GM10266 (cell line): ENCODE results near the gene LARP1B.
A peak's percentile ranks its signal among the peaks of the same experiment; 100 is the strongest.
"Not testable (repeated sequence)": the region's sequence is repeated elsewhere in the genome, so short reads cannot be mapped to it uniquely, and the experiment has no call there.

Source experiments
- DNase-seq: peaks from one replicate; pipeline ENCODE4 v3.0.0; 2012; ENCODE audit errors: extremely low spot score
- CTCF ChIP-seq: IDR thresholded peaks from 2 replicates; pipeline ENCODE4 v1.5.1; 2012; ENCODE audit warnings: mild to moderate bottlenecking, low read depth; ENCODE audit not compliant: control insufficient read depth, insufficient read depth; ENCODE audit errors: missing control alignments

LARP1B gene

DNA sequence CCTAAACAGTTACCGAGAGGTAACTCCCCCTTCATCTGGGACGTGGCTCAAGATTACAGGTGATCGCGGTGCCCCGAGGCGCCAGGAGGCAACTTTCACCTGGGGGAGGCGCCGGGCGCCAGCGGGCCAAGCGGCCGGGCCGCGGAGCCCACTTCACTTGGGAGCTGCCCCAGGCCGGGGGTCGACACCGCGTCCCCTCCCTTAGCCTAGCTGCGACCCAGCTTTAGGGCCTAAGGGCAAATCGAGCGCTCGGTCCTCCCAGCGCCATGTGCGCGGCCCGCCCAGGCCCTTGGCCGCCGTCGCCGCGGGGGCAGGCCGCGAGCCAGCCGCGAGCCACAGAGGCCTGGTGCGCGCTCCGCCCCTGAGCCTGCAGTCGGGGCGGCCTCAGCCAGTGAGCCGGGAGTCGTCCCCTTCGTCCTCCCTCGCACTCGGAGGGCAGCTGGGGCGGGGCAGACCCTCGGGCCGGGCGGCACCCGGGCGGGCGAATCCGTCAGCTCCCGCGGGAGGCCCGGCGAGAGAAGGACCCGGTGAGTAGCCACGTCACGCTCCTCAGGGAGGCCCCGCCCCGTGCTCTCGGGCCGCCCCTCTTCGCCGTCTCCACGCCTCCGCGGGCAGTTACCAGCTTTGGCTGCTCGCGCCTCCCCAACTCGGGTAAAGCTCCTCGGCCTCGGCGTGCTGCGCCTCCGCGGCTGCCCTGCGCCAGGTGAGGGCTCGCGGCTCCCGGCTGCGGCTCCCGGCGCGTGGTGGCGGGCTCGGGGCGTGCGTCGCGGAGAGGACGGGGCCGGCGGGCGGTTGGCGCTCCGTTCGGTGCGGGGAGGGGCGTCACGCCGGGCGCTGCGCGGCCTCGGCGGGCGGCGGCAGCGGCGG lies at the start of gene LARP1B:
TSS of gene LARP1B (plus strand) at position 614 of the 867 bp plus-strand sequence. CDS start 13,640 bp downstream, outside the sequence.
- peak; percentile 99 for DNase-seq
- no peak for TF ChIP-seq CTCF

DNA sequence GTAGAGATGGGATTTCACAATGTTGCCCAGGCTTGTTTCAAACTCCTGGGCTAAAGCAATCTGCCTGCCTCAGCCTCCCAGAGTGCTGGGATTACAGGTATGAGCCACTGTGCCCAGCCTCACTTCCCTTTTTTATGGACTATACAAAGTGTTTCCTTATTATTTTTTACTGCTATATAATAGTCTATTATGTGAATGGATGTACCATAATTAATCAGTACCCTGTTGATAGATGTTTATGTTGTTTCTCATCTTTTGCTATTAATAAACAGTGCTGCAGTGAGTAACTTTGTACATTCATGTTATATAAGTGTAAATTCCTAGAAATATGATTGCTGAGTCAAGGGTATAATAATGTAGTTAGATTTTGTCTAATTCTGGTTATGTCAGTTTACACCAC lies 35.8 kb upstream of the LARP1B start:
- TF ChIP-seq CTCF, result no peak
- DNase-seq, result no peak

GRCh38 chr4:128029907-128030306 lies 31.2 kb upstream of the LARP1B start:
- no peak for TF ChIP-seq CTCF
- DNase-seq, result no peak

- DNase-seq, result no peak
- TF ChIP-seq CTCF, result no peak
Observed at GRCh38 chr4:128031756-128032384, 29.2 kb upstream of the LARP1B start.

DNA sequence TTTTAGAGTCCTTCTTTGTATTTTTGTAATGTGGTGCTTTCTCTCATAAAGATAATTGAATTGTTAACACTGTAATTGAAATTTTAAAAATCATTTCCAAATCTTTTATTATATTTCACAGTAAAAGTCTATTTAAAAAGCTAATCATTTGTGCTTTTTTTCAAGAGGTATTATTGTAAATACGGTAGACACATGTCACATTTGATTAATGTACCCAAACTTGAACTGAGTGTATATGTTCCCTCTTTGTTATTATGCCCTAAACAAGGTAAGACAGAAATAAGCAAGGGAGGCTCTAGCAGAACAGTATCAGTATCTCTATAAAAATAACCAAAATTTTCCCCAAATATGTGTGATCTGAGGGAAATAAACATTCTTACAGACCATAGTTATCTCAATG lies 21.5 kb upstream of the LARP1B start:
- no peak for TF ChIP-seq CTCF
- no peak for DNase-seq

GRCh38 chr4:128047019-128047418 lies 14.1 kb upstream of the LARP1B start:
- DNase-seq, result not testable (repeated sequence)

DNA sequence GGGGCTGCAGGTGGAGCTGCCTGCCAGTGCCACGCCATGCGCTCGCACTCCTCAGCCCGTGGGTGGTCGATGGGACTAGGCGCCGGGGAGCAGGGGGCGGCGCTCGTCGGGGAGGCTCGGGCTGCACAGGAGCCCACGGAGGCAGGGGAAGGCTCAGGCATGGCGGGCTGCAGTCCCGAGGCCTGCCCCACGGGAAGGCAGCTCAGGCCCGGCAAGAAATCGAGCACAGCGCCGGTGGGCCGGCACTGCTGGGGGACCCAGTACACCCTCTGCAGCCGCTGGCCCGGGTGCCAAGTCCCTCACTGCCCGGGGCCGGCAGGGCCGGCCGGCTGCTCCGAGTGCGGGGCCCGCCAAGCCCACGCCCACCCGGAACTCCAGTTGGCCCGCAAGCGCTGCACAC lies 13.6 kb upstream of the LARP1B start:
- DNase-seq, result not testable (repeated sequence)

DNA sequence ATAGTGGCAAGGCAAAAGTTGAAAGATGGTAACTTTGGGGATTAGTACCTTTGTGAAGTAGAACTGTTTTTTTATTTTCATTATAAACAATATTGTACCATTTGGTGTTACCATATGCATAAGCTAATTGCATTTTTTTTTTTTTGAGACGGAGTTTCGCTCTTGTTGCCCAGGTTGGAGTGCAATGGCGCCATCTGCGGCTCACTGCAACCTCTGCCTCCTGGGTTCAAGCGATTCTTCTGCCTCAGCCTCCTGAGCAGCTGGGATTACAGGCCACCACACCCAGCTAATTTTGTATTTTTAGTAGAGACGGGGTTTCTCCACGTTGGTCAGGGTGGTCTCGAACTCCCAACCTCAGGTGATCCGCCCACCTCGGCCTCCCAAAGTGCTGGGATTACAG lies 9.9 kb upstream of the LARP1B start:
- peak; percentile 22 for TF ChIP-seq CTCF
- DNase-seq, result not testable (repeated sequence)

DNA sequence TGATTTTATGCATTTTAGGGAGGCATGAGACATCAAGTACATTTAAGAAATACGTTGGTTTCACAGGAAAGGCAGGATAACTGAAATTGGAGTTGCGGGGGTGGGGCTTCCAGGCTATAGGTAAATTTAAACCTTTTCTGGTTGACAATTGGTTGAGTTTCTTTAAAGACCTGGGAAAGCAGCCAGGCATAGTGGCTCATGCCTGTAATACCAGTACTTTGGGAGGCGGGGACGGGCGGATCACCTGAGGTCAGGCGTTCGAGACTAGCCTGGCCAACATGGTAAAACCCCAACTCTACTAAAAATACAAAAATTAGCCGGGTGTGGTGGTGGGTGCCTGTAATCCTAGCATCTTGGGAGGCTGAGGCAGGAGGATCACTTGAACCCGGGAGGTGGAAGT lies 6.2 kb upstream of the LARP1B start:
- DNase-seq, result not testable (repeated sequence)

GRCh38 chr4:128055441-128056206 lies 5.5 kb upstream of the LARP1B start:
- DNase-seq, result not testable (repeated sequence)
